ENCODE results near the gene ATP5MG.

The ATP5MG gene

DNA sequence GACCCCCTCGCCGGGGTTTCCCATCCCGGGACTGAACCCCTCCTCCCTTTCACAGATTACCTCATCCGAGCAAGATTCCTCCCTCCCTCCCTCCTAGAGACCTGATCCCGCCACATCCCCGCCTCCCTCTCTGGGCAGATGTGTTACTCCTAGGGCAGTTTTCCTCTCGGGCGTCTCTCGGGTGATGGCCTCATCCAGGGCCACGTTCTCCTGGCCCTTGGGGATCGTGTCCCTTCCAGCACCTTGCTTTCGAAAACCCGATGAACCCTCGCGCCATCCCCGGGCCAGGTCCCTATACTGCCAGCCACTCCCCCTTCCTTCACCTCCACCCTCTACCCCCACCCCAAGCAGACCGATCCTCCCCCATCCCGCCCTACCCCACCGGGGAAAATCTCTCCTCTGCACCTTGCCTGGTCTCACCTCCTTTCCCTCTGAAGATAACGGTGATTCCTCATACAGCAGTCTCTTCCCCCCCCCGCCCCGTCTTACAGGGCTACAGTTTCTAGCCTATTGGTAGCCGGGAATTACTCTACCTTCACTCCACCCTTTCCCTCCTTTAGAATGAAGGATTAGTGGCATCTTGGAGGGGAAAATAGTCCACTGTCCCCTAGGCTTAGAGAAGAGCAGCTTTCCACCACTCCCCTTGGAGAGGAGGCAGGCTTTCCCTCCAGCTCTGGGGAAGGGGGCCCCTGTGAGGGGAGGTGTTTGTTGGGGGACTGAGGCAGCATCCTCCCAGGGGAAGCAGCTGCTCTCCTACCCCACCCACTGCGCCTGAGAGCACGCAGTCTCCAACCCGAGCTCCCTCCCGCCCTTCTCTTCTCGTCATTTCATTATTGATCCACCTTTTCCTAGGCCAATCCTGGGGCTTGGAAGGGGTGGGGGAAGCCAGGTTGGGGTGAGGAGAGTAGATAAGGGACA lies 36.1 kb downstream of the ATP5MG start:
- H3K27ac ChIP-seq (ENCODE audit: low read depth, low read length, poor library complexity, severe bottlenecking): peak overlapping the region; percentile 61
- 0 out of 2 replicates have a peak, but pooled peaks cover 5% of the 10 kb centered on the region for H3K36me3 ChIP-seq (ENCODE audit: insufficient read depth, low read length)
- H2AFZ ChIP-seq (ENCODE audit: low read length): no peak overlapping the region
- H3K4me2 ChIP-seq (ENCODE audit: low read length): peak overlapping the region; percentile 98
- H3K4me3 ChIP-seq (ENCODE audit: low read depth, low read length, poor library complexity, severe bottlenecking): peak overlapping the region; percentile 88
- peaks cover 55% of the 10 kb centered on the region for H3K4me1 ChIP-seq (ENCODE audit: insufficient read depth, low read length, severe bottlenecking)
- no peaks in the 10 kb centered on the region for H3K9me3 ChIP-seq (ENCODE audit: low read length)
- no peaks in the 10 kb centered on the region for H3F3A ChIP-seq (ENCODE audit: insufficient read depth, low read length)
- peaks cover 58% of the 10 kb centered on the region for H3K79me2 ChIP-seq (ENCODE audit: insufficient read depth, low read length)
- peak overlapping the region; percentile 91 for H3K9ac ChIP-seq (ENCODE audit: low read length)
- H3K9me2 ChIP-seq (ENCODE audit: low read depth, low read length): no peaks in the 10 kb centered on the region
- H3K27me3 ChIP-seq (ENCODE audit: insufficient read depth, low read length): no peaks in the 10 kb centered on the region
- TF ChIP-seq, protein P1, sequence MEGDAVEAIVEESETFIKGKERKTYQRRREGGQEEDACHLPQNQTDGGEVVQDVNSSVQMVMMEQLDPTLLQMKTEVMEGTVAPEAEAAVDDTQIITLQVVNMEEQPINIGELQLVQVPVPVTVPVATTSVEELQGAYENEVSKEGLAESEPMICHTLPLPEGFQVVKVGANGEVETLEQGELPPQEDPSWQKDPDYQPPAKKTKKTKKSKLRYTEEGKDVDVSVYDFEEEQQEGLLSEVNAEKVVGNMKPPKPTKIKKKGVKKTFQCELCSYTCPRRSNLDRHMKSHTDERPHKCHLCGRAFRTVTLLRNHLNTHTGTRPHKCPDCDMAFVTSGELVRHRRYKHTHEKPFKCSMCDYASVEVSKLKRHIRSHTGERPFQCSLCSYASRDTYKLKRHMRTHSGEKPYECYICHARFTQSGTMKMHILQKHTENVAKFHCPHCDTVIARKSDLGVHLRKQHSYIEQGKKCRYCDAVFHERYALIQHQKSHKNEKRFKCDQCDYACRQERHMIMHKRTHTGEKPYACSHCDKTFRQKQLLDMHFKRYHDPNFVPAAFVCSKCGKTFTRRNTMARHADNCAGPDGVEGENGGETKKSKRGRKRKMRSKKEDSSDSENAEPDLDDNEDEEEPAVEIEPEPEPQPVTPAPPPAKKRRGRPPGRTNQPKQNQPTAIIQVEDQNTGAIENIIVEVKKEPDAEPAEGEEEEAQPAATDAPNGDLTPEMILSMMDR (IDR thresholded peaks at IDR 0.05; ENCODE audit: low read length): no peak
- TF ChIP-seq EZH2 (IDR thresholded peaks at IDR 0.05; ENCODE audit: borderline replicate concordance, low read length): no peak
- no peaks in the 10 kb centered on the region for H4K20me1 ChIP-seq (ENCODE audit: insufficient read depth, low read length)

- no peak for TF ChIP-seq EZH2 (IDR thresholded peaks at IDR 0.05; ENCODE audit: borderline replicate concordance, low read length)
- TF ChIP-seq, protein P1 (IDR thresholded peaks at IDR 0.05; ENCODE audit: low read length): no peak
- H3F3A ChIP-seq (ENCODE audit: insufficient read depth, low read length): no peaks in the 10 kb centered on the region
- H3K27me3 ChIP-seq (ENCODE audit: insufficient read depth, low read length): no peaks in the 10 kb centered on the region
- H3K9ac ChIP-seq (ENCODE audit: low read length): peak overlapping the region; percentile 91
- H3K9me2 ChIP-seq (ENCODE audit: low read depth, low read length): no peaks in the 10 kb centered on the region
- no peak overlapping the region for H2AFZ ChIP-seq (ENCODE audit: low read length)
- H3K9me3 ChIP-seq (ENCODE audit: low read length): no peaks in the 10 kb centered on the region
- H3K4me2 ChIP-seq (ENCODE audit: low read length): peak overlapping the region; percentile 98
- H3K36me3 ChIP-seq (ENCODE audit: insufficient read depth, low read length): peaks cover 5% of the 10 kb centered on the region; the same call in 1 of the 2 replicates
- H3K27ac ChIP-seq (ENCODE audit: low read depth, low read length, poor library complexity, severe bottlenecking): peak overlapping the region; percentile 61
- peaks cover 65% of the 10 kb centered on the region for H3K4me1 ChIP-seq (ENCODE audit: insufficient read depth, low read length, severe bottlenecking)
- H4K20me1 ChIP-seq (ENCODE audit: insufficient read depth, low read length): no peaks in the 10 kb centered on the region
- H3K4me3 ChIP-seq (ENCODE audit: low read depth, low read length, poor library complexity, severe bottlenecking): peak overlapping the region; percentile 88
- H3K79me2 ChIP-seq (ENCODE audit: insufficient read depth, low read length): peaks cover 67% of the 10 kb centered on the region
Measured at GRCh38 chr11:118438314-118438931, 37.0 kb downstream of the ATP5MG start.

- Histone ChIP-seq H3K27me3 (ENCODE audit: insufficient read depth, low read length) (no peaks in the 10 kb centered on the region), H4K20me1 (ENCODE audit: insufficient read depth, low read length) (no peaks in the 10 kb centered on the region), H2AFZ (ENCODE audit: low read length) (no peak overlapping the region), H3K4me2 (ENCODE audit: low read length) (peak overlapping the region; percentile 34; the same call in 1 of the 2 replicates), H3K9me2 (ENCODE audit: low read depth, low read length) (no peaks in the 10 kb centered on the region), H3K4me3 (ENCODE audit: low read depth, low read length, poor library complexity, severe bottlenecking) (no peak overlapping the region), H3K27ac (ENCODE audit: low read depth, low read length, poor library complexity, severe bottlenecking) (no peak overlapping the region), H3F3A (ENCODE audit: insufficient read depth, low read length) (no peaks in the 10 kb centered on the region), H3K9me3 (ENCODE audit: low read length) (no peaks in the 10 kb centered on the region), H3K9ac (ENCODE audit: low read length) (no peak overlapping the region), H3K36me3 (ENCODE audit: insufficient read depth, low read length) (peaks cover 9% of the 10 kb centered on the region; the same call in 1 of the 2 replicates), H3K4me1 (ENCODE audit: insufficient read depth, low read length, severe bottlenecking) (peaks cover 61% of the 10 kb centered on the region), H3K79me2 (ENCODE audit: insufficient read depth, low read length) (peaks cover 79% of the 10 kb centered on the region)
- TF ChIP-seq, protein P1 (IDR thresholded peaks at IDR 0.05; ENCODE audit: low read length): no peak
- no peak for TF ChIP-seq EZH2 (IDR thresholded peaks at IDR 0.05; ENCODE audit: borderline replicate concordance, low read length)
Measured at GRCh38 chr11:118439646-118440045, 38.2 kb downstream of the ATP5MG start.

Measured in OCI-LY1 (cell line).